Cerebellar cortex (tissue), 1 donor: ENCODE data around the gene RGL2.

Experiments
- DNase-seq: peaks from one replicate; pipeline ENCODE4 v3.0.0-alpha.2; 2015; ENCODE audit warnings: low spot score

The RGL2 gene

GRCh38 chr6:33316603-33317418, 18.1 kb upstream of the RGL2 start:
- no peak for DNase-seq

GRCh38 chr6:33315793-33316602, 17.3 kb upstream of the RGL2 start:
- no peak for DNase-seq

GRCh38 chr6:33314943-33315792, 16.4 kb upstream of the RGL2 start:
- DNase-seq, result peak; percentile 35

GRCh38 chr6:33314515-33314942, 15.8 kb upstream of the RGL2 start:
- DNase-seq, result peak; percentile 70

GRCh38 chr6:33313709-33314514, 15.2 kb upstream of the RGL2 start, which contains the start of gene TAPBP:
TSS of gene TAPBP (minus strand) at chr6:33314078. CDS start at chr6:33314041, 37 bp downstream.
- peak; percentile 58 for DNase-seq

GRCh38 chr6:33313105-33313708, 14.5 kb upstream of the RGL2 start:
- peak; percentile 32 for DNase-seq

- DNase-seq, result peak; percentile 97
Measured at GRCh38 chr6:33312361-33313104, 13.8 kb upstream of the RGL2 start.

- no peak for DNase-seq
Measured at GRCh38 chr6:33306356-33306755, 7.6 kb upstream of the RGL2 start.

- no peak for DNase-seq
Measured at GRCh38 chr6:33305052-33305451, 6.3 kb upstream of the RGL2 start.

GRCh38 chr6:33304216-33304615, 5.5 kb upstream of the RGL2 start:
- DNase-seq, result no peak

GRCh38 chr6:33301877-33302276, 3.1 kb upstream of the RGL2 start:
- no peak for DNase-seq

GRCh38 chr6:33299237-33299944, 649 bp upstream of the RGL2 start:
- DNase-seq, result peak; percentile 93

- DNase-seq, result peak; percentile 87
Measured at GRCh38 chr6:33297956-33298772, 578 bp downstream of the RGL2 start.

GRCh38 chr6:33297406-33297955, 1.3 kb downstream of the RGL2 start:
- DNase-seq, result peak; percentile 54

- DNase-seq, result no peak
Measured at GRCh38 chr6:33296797-33297405, 1.8 kb downstream of the RGL2 start.

GRCh38 chr6:33295621-33296369, 2.9 kb downstream of the RGL2 start:
- DNase-seq, result no peak
